ENCODE results near the gene ZBP1. TPM values are rescaled to one million over a fixed set of nuclear protein-coding genes. Genes with fewer than 3 reads are reported as not detected.

Gene ZBP1
- polyA plus RNA-seq (2013): not detected in 2 replicates

- no peak within 1 kb of the TSS for H3K4me2 ChIP-seq (ENCODE audit: low read length)
- H3K23ac ChIP-seq (ENCODE audit: low read length): no peak within 1 kb of the TSS
- H3K79me1 ChIP-seq (ENCODE audit: low read length): no peaks in the 10 kb centered on the region
- H3K4ac ChIP-seq (ENCODE audit: low read depth, low read length): no peak within 1 kb of the TSS
- no peak within 1 kb of the TSS for H2BK120ac ChIP-seq (ENCODE audit: insufficient read depth, low read length, poor library complexity)
- no peak for DNase-seq
- H3K14ac ChIP-seq (ENCODE audit: low read length): no peak within 1 kb of the TSS
- no peak within 1 kb of the TSS for H4K12ac ChIP-seq (ENCODE audit: low read depth, low read length)
- H3K9ac ChIP-seq (ENCODE audit: low read length): no peak within 1 kb of the TSS
- H3K79me2 ChIP-seq (ENCODE audit: control insufficient read depth, insufficient read depth, low read length, poor library complexity): no peaks in the 10 kb centered on the region
- H2BK5ac ChIP-seq (ENCODE audit: low read depth, low read length, poor library complexity): no peak within 1 kb of the TSS
- no peak within 1 kb of the TSS for H2BK12ac ChIP-seq (ENCODE audit: low read length)
- no peaks in the 10 kb centered on the region for H3K36me3 ChIP-seq (ENCODE audit: control insufficient read depth in 1 of 2, insufficient read depth in 2 of 2, low read length in 2 of 2)
- no peaks in the 10 kb centered on the region for H3K27me3 ChIP-seq (ENCODE audit: insufficient read depth, low read length)
- no peak within 1 kb of the TSS for H4K91ac ChIP-seq (ENCODE audit: low read depth, low read length)
- WGBS (ENCODE audit: extremely low coverage, insufficient coverage, insufficient read length): no CpG with 5 or more reads among the region's 18 CpGs
- H2AK5ac ChIP-seq (ENCODE audit: low read length): no peak within 1 kb of the TSS
- H3K4me1 ChIP-seq (ENCODE audit: control insufficient read depth in 1 of 2, insufficient read depth in 2 of 2, low read length in 2 of 2): peaks cover 5 to 8% of the 10 kb centered on the region in 2 experiments
- H3K18ac ChIP-seq (ENCODE audit: low read length): no peak within 1 kb of the TSS
- no peak within 1 kb of the TSS for H4K8ac ChIP-seq (ENCODE audit: low read depth, low read length)
- no peak within 1 kb of the TSS for H2AFZ ChIP-seq (ENCODE audit: insufficient read depth, low read length, poor library complexity)
- H3K27ac ChIP-seq (ENCODE audit: low read depth, low read length): no peak within 1 kb of the TSS
- H3K9me3 ChIP-seq (ENCODE audit: insufficient read depth, low read depth, low read length): no peaks in the 10 kb centered on the region
- no peak within 1 kb of the TSS for H3K4me3 ChIP-seq (ENCODE audit: low read depth, low read length)
Measured at GRCh38 chr20:57620274-57620990, at the start of gene ZBP1. Gene ZBP1, minus strand, starts transcription at chr20:57620426. Its CDS starts 131 bp downstream, at chr20:57620295.

DNA sequence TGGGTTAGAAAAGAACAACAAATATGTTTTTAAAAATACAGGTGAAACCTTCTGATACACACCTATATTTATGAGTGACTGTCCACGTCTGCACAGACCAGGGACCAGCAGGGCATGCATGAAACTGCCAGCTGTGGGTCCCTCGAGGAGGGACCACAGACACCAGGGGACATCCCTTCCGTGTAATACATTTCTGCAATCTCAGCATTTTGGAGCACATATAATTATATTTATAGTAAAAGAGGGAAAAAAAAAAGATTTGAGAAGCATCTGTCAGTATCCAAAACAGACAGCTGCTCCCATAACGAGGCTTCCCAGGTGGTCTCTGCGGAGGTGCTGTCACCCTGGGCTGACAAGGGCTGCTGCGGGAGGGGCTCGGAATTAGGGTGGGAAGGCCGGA is 49.4 kb upstream of the ZBP1 start:
- Histone ChIP-seq H2BK12ac (ENCODE audit: low read length) (no peak overlapping the region), H2AFZ (ENCODE audit: insufficient read depth, low read length, poor library complexity) (no peak overlapping the region), H4K12ac (ENCODE audit: low read depth, low read length) (no peak overlapping the region), H3K27ac (ENCODE audit: low read depth, low read length) (no peak overlapping the region), H3K27me3 (ENCODE audit: insufficient read depth, low read length) (no peaks in the 10 kb centered on the region), H3K9ac (ENCODE audit: low read length) (no peak overlapping the region), H3K4me3 (ENCODE audit: low read depth, low read length) (no peak overlapping the region), H3K36me3 (ENCODE audit: control insufficient read depth in 1 of 2, insufficient read depth in 2 of 2, low read length in 2 of 2) (peaks cover 22% of the 10 kb centered on the region in 2 experiments), H3K4me1 (ENCODE audit: control insufficient read depth in 1 of 2, insufficient read depth in 2 of 2, low read length in 2 of 2) (peaks cover 0 to 11% of the 10 kb centered on the region in 2 experiments), H3K14ac (ENCODE audit: low read length) (no peak overlapping the region), H3K9me3 (ENCODE audit: insufficient read depth, low read depth, low read length) (no peaks in the 10 kb centered on the region), H2AK5ac (ENCODE audit: low read length) (no peak overlapping the region), H2BK5ac (ENCODE audit: low read depth, low read length, poor library complexity) (no peak overlapping the region), H4K8ac (ENCODE audit: low read depth, low read length) (no peak overlapping the region), H4K91ac (ENCODE audit: low read depth, low read length) (no peak overlapping the region), H3K23ac (ENCODE audit: low read length) (no peak overlapping the region), H3K18ac (ENCODE audit: low read length) (no peak overlapping the region), H3K4me2 (ENCODE audit: low read length) (no peak overlapping the region), H3K4ac (ENCODE audit: low read depth, low read length) (no peak overlapping the region), H2BK120ac (ENCODE audit: insufficient read depth, low read length, poor library complexity) (no peak overlapping the region), H3K79me2 (ENCODE audit: control insufficient read depth, insufficient read depth, low read length, poor library complexity) (peaks cover 7% of the 10 kb centered on the region), H3K79me1 (ENCODE audit: low read length) (no peaks in the 10 kb centered on the region)
- WGBS (ENCODE audit: extremely low coverage, insufficient coverage, insufficient read length): no CpG with 5 or more reads among the region's 8 CpGs
- DNase-seq: no peak

DNA sequence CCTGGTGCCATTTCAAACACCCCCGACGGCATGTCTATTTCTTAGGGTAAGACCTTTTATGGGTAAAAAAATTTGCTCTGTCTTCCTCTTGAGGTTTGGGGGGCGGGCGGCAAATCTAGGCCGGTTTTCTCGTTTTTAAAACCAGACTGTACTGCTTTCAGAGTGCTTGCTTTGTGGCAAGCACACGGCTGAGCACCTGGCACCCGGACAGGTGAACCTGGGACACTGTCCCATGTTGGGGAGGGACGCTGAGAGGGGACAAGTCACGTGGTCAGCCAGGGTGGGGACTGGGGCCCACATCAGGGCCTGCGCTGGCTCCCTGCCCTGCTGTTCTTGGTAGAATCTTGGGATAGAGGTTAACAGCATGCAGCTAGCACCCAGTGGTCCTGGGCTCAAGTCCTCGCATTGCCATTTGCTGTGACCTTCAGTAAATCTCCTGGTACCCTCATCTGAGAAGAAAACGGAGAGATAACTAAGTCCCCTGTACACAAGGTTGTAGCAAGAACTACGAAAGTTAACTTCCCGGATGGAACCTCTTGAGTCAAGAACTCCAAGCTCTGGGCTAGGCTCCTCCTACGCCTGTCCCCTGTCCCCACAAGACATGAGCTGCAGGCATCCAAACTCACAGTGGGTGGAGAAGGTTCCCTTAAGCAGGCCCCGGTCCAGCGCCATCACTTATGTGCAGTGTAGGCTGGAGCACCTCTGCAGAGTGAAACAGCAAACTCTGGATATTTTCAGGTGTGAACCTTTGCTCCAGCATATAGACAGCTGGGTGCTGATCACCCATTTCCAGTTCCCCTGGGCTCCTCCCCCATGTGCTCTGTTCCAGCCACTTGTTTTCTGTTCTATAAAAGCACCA is 47.9 kb upstream of the ZBP1 start:
- H4K91ac ChIP-seq (ENCODE audit: low read depth, low read length): no peak overlapping the region
- WGBS (ENCODE audit: extremely low coverage, insufficient coverage, insufficient read length): no CpG with 5 or more reads among the region's 18 CpGs
- no peak overlapping the region for H3K9ac ChIP-seq (ENCODE audit: low read length)
- no peak overlapping the region for H2AFZ ChIP-seq (ENCODE audit: insufficient read depth, low read length, poor library complexity)
- no peaks in the 10 kb centered on the region for H3K27me3 ChIP-seq (ENCODE audit: insufficient read depth, low read length)
- H3K4ac ChIP-seq (ENCODE audit: low read depth, low read length): peak overlapping the region; percentile 34
- no peak overlapping the region for H2BK12ac ChIP-seq (ENCODE audit: low read length)
- DNase-seq: peak in 1 of 2 donors; percentile 62
- no peak overlapping the region for H3K14ac ChIP-seq (ENCODE audit: low read length)
- no peak overlapping the region for H2BK5ac ChIP-seq (ENCODE audit: low read depth, low read length, poor library complexity)
- no peaks in the 10 kb centered on the region for H3K9me3 ChIP-seq (ENCODE audit: insufficient read depth, low read depth, low read length)
- no peak overlapping the region for H3K4me2 ChIP-seq (ENCODE audit: low read length)
- H3K18ac ChIP-seq (ENCODE audit: low read length): no peak overlapping the region
- H3K23ac ChIP-seq (ENCODE audit: low read length): no peak overlapping the region
- H3K36me3 ChIP-seq (ENCODE audit: control insufficient read depth in 1 of 2, insufficient read depth in 2 of 2, low read length in 2 of 2): peaks cover 28 to 29% of the 10 kb centered on the region in 2 experiments
- no peak overlapping the region for H3K4me3 ChIP-seq (ENCODE audit: low read depth, low read length)
- no peak overlapping the region for H2BK120ac ChIP-seq (ENCODE audit: insufficient read depth, low read length, poor library complexity)
- H4K12ac ChIP-seq (ENCODE audit: low read depth, low read length): no peak overlapping the region
- no peaks in the 10 kb centered on the region for H3K79me1 ChIP-seq (ENCODE audit: low read length)
- no peak overlapping the region for H4K8ac ChIP-seq (ENCODE audit: low read depth, low read length)
- peaks cover 10% of the 10 kb centered on the region for H3K79me2 ChIP-seq (ENCODE audit: control insufficient read depth, insufficient read depth, low read length, poor library complexity)
- H3K4me1 ChIP-seq (ENCODE audit: control insufficient read depth in 1 of 2, insufficient read depth in 2 of 2, low read length in 2 of 2): peaks cover 2 to 9% of the 10 kb centered on the region in 2 experiments
- H2AK5ac ChIP-seq (ENCODE audit: low read length): no peak overlapping the region
- H3K27ac ChIP-seq (ENCODE audit: low read depth, low read length): no peak overlapping the region

DNA sequence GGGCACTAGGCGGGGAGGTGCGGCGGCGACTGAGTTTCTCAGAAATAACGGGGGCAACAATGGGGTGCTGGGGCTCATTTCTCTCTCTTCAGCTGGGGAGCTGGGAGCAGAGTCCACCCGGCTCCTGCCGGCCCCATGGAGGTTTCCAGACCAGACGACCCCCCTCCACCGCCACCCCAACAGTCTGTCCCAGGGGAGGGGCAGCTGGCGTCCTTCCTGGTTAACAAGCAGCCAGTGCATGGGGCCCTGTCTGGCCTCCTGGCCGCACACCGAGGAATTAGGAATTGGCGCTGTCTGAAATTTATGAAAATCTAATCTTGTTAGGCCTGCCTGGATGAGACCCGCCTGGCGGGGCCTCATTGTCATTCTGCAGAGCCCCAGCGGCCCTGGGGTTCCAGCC is 47.2 kb upstream of the ZBP1 start:
- Histone ChIP-seq H3K9me3 (ENCODE audit: insufficient read depth, low read depth, low read length) (no peaks in the 10 kb centered on the region), H3K4me1 (ENCODE audit: control insufficient read depth in 1 of 2, insufficient read depth in 2 of 2, low read length in 2 of 2) (peaks cover 4% of the 10 kb centered on the region in 2 experiments), H2BK120ac (ENCODE audit: insufficient read depth, low read length, poor library complexity) (no peak overlapping the region), H3K4me3 (ENCODE audit: low read depth, low read length) (no peak overlapping the region), H3K23ac (ENCODE audit: low read length) (no peak overlapping the region), H2AFZ (ENCODE audit: insufficient read depth, low read length, poor library complexity) (no peak overlapping the region), H3K9ac (ENCODE audit: low read length) (no peak overlapping the region), H2AK5ac (ENCODE audit: low read length) (no peak overlapping the region), H4K12ac (ENCODE audit: low read depth, low read length) (no peak overlapping the region), H3K4me2 (ENCODE audit: low read length) (no peak overlapping the region), H2BK12ac (ENCODE audit: low read length) (no peak overlapping the region), H2BK5ac (ENCODE audit: low read depth, low read length, poor library complexity) (no peak overlapping the region), H3K27ac (ENCODE audit: low read depth, low read length) (no peak overlapping the region), H3K18ac (ENCODE audit: low read length) (no peak overlapping the region), H3K14ac (ENCODE audit: low read length) (no peak overlapping the region), H3K79me1 (ENCODE audit: low read length) (no peaks in the 10 kb centered on the region), H3K79me2 (ENCODE audit: control insufficient read depth, insufficient read depth, low read length, poor library complexity) (peaks cover 9% of the 10 kb centered on the region), H3K4ac (ENCODE audit: low read depth, low read length) (no peak overlapping the region), H4K91ac (ENCODE audit: low read depth, low read length) (no peak overlapping the region), H3K27me3 (ENCODE audit: insufficient read depth, low read length) (no peaks in the 10 kb centered on the region), H4K8ac (ENCODE audit: low read depth, low read length) (no peak overlapping the region), H3K36me3 (ENCODE audit: control insufficient read depth in 1 of 2, insufficient read depth in 2 of 2, low read length in 2 of 2) (peaks cover 28 to 29% of the 10 kb centered on the region in 2 experiments)
- DNase-seq: no peak
- WGBS (ENCODE audit: extremely low coverage, insufficient coverage, insufficient read length): no CpG with 5 or more reads among the region's 16 CpGs

All from trophoblast cell (in vitro differentiated cells and primary cell).